ENCODE measurements around the gene AGAP1. TPM values are rescaled to one million over a fixed set of nuclear protein-coding genes. Genes with fewer than 3 reads are reported as not detected.
A peak's percentile ranks its signal among the peaks of the same experiment; 100 is the strongest.

Gene AGAP1
- total and polyA plus RNA-seq, 2 donors from 2014 or later: 8.1 to 44.5 TPM

DNA sequence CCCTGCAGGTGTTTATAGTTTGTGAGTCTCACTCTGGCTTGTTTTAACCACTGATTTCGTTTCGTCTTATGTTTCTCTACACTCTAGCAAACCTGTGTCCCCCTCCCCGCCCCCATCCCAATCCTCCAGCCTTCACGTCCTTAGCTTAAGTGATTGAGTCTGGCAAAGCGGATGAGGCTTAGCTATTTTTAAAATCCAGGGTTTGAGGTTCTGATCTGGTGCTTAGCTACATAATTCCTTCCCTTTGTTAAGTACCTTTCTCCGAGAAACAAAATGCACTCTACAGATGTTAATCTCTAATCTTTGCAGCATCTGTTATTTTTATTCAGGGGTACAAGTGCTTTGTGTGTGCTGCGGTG is 7.8 kb downstream of the AGAP1 start:
- no peaks in the 10 kb centered on the region for H3K27me3 ChIP-seq (ENCODE audit: control insufficient read depth, insufficient read depth, low read length)
- H3K4me1 ChIP-seq (ENCODE audit: control insufficient read depth in 2 of 3, insufficient read depth in 2 of 3, low read depth in 1 of 3, low read length in 3 of 3): peaks cover 0 to 26% (median 20%) of the 10 kb centered on the region in 3 donors
- FAIRE-seq (no peak), DNase-seq (no peak)
- H3K27ac ChIP-seq (ENCODE audit: low read depth in 2 of 2, low read length in 2 of 2): no peak overlapping the region
- H3K36me3 ChIP-seq (ENCODE audit: control insufficient read depth in 2 of 3, insufficient read depth in 3 of 3, low read length in 3 of 3): no peaks in the 10 kb centered on the region
- H3K9ac ChIP-seq (ENCODE audit: low read length in 3 of 3): no peak overlapping the region
- H3K9me3 ChIP-seq (ENCODE audit: control insufficient read depth in 2 of 3, insufficient read depth in 1 of 3, low read length in 3 of 3): no peaks in the 10 kb centered on the region
- intact Hi-C loops (cut with DNase I): no loop called here
- H3K4me3 ChIP-seq (ENCODE audit: low read length in 3 of 3): no peak overlapping the region
- TF ChIP-seq, protein P1, sequence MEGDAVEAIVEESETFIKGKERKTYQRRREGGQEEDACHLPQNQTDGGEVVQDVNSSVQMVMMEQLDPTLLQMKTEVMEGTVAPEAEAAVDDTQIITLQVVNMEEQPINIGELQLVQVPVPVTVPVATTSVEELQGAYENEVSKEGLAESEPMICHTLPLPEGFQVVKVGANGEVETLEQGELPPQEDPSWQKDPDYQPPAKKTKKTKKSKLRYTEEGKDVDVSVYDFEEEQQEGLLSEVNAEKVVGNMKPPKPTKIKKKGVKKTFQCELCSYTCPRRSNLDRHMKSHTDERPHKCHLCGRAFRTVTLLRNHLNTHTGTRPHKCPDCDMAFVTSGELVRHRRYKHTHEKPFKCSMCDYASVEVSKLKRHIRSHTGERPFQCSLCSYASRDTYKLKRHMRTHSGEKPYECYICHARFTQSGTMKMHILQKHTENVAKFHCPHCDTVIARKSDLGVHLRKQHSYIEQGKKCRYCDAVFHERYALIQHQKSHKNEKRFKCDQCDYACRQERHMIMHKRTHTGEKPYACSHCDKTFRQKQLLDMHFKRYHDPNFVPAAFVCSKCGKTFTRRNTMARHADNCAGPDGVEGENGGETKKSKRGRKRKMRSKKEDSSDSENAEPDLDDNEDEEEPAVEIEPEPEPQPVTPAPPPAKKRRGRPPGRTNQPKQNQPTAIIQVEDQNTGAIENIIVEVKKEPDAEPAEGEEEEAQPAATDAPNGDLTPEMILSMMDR (IDR thresholded peaks at IDR 0.05; ENCODE audit: borderline replicate concordance, extremely low read depth, insufficient read depth): no peak

DNA sequence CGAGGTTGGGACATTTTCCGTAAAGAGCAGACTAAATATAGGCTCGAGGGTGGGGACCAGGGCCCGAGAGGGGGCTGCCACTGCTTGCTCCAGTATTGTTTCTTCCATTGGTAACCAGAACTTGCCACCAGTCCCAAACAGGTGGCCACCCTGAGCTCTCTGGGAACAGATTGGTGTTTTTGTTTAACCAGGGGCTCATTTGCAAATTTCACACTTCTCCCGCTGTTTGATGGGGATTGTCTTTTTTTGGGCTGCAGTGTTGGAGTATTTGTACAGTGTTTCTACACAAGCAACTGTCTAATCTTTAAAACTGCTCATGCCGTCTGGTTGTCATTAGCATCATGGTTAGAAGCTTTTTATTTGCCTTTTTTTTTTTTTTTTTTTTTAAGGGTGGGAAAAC is 8.5 kb downstream of the AGAP1 start:
- intact Hi-C loops (cut with DNase I): no loop called here
- no peaks in the 10 kb centered on the region for H3K36me3 ChIP-seq (ENCODE audit: control insufficient read depth in 2 of 3, insufficient read depth in 3 of 3, low read length in 3 of 3)
- peaks cover 0 to 29% (median 18%) of the 10 kb centered on the region in 3 donors for H3K4me1 ChIP-seq (ENCODE audit: control insufficient read depth in 2 of 3, insufficient read depth in 2 of 3, low read depth in 1 of 3, low read length in 3 of 3)
- DNase-seq: no peak
- no peaks in the 10 kb centered on the region for H3K9me3 ChIP-seq (ENCODE audit: control insufficient read depth in 2 of 3, insufficient read depth in 1 of 3, low read length in 3 of 3)
- H3K4me3 ChIP-seq (ENCODE audit: low read length in 3 of 3): no peak overlapping the region
- TF ChIP-seq, protein P1 (IDR thresholded peaks at IDR 0.05; ENCODE audit: borderline replicate concordance, extremely low read depth, insufficient read depth): no peak
- H3K27ac ChIP-seq (ENCODE audit: low read depth in 2 of 2, low read length in 2 of 2): no peak overlapping the region
- no peaks in the 10 kb centered on the region for H3K27me3 ChIP-seq (ENCODE audit: control insufficient read depth, insufficient read depth, low read length)
- FAIRE-seq: no peak
- peak overlapping the region in 1 of 3 donors; percentile 34 for H3K9ac ChIP-seq (ENCODE audit: low read length in 3 of 3)

DNA sequence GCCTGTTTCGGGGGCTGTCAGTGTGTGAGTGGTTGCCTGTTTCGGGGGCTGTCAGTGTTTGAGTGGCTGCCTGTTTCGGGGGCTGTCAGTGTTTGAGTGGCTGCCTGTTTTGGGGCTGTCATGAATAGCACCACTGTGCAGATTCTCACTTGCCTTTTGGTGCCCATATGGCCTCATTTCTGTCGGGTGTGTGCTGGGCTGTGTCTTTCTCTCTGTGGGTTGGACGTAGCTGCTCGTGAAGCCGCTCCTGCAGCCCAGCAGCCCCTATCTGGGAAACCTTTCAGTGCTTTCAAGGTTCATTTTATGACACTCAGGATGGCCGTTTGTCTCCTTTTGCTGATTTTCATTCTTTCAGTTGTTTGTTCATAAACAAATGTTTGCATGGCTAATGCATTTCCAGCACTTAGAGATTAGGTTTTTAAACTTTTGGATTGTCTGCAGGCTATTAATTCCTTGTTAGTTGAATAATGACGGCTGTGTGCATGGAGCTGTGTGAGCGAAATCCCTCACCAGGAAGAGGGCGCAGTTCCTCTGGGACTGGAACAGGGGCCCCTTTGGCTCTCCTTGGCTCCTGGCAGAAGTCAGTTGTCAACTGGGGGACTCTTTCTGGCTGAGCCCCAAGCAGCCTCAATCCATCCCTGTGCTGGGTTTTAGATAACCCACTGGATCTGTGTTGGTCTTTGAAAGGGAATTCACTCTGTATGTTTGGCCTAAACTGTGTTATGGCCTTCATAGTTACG is 10.8 kb downstream of the AGAP1 start:
- no peak for FAIRE-seq
- peaks cover 0 to 26% (median 18%) of the 10 kb centered on the region in 3 donors for H3K4me1 ChIP-seq (ENCODE audit: control insufficient read depth in 2 of 3, insufficient read depth in 2 of 3, low read depth in 1 of 3, low read length in 3 of 3)
- H3K9me3 ChIP-seq (ENCODE audit: control insufficient read depth in 2 of 3, insufficient read depth in 1 of 3, low read length in 3 of 3): no peaks in the 10 kb centered on the region
- no peak overlapping the region for H3K4me3 ChIP-seq (ENCODE audit: low read length in 3 of 3)
- no peak overlapping the region for H3K27ac ChIP-seq (ENCODE audit: low read depth in 2 of 2, low read length in 2 of 2)
- DNase-seq: no peak
- H3K27me3 ChIP-seq (ENCODE audit: control insufficient read depth, insufficient read depth, low read length): no peaks in the 10 kb centered on the region
- TF ChIP-seq, protein P1 (IDR thresholded peaks at IDR 0.05; ENCODE audit: borderline replicate concordance, extremely low read depth, insufficient read depth): no peak
- intact Hi-C loops (cut with DNase I): no loop called here
- no peaks in the 10 kb centered on the region for H3K36me3 ChIP-seq (ENCODE audit: control insufficient read depth in 2 of 3, insufficient read depth in 3 of 3, low read length in 3 of 3)
- no peak overlapping the region for H3K9ac ChIP-seq (ENCODE audit: low read length in 3 of 3)

All from kidney (tissue), 14 donors.